CD4-positive, alpha-beta T cell treated with Interleukin-12 subunit alpha and Interleukin-12 subunit beta, for 1 hour (primary cell): ENCODE results near the gene TBC1D20.
"Not testable (repeated sequence)": the region's sequence is repeated elsewhere in the genome, so short reads cannot be mapped to it uniquely, and the experiment has no call there.

ENCODE experiments used
- DNase-seq: peaks from one replicate; pipeline ENCODE4 v3.0.0-alpha.2; 2020

Gene TBC1D20

GRCh38 chr20:475463-476357 is 13.4 kb upstream of the TBC1D20 start:
- DNase-seq: no peak

GRCh38 chr20:474581-474980 is 12.2 kb upstream of the TBC1D20 start:
- no peak for DNase-seq

- DNase-seq: no peak
Observed at GRCh38 chr20:472889-473292, 10.6 kb upstream of the TBC1D20 start.

GRCh38 chr20:472137-472846 is 10.0 kb upstream of the TBC1D20 start:
- no peak for DNase-seq

GRCh38 chr20:469746-470490 is 7.6 kb upstream of the TBC1D20 start:
- DNase-seq: no peak

- no peak for DNase-seq
Observed at GRCh38 chr20:467755-468154, 5.4 kb upstream of the TBC1D20 start.

- peak; percentile 46 for DNase-seq
Observed at GRCh38 chr20:461254-462198, 807 bp downstream of the TBC1D20 start.

- DNase-seq: no peak
Observed at GRCh38 chr20:460707-461106, 1.6 kb downstream of the TBC1D20 start.

- no peak for DNase-seq
Observed at GRCh38 chr20:460180-460579, 2.2 kb downstream of the TBC1D20 start.

GRCh38 chr20:458776-459175 is 3.6 kb downstream of the TBC1D20 start:
- no peak for DNase-seq

- no peak for DNase-seq
Observed at GRCh38 chr20:454951-455350, 7.4 kb downstream of the TBC1D20 start.

- DNase-seq: not testable (repeated sequence)
Observed at GRCh38 chr20:452021-452420, 10.3 kb downstream of the TBC1D20 start.

GRCh38 chr20:445514-446336 is 16.6 kb downstream of the TBC1D20 start:
- DNase-seq: no peak

- DNase-seq: no peak
Observed at GRCh38 chr20:444862-445426, 17.4 kb downstream of the TBC1D20 start.

GRCh38 chr20:444117-444516 is 18.2 kb downstream of the TBC1D20 start:
- no peak for DNase-seq

GRCh38 chr20:443223-443775 is 19.0 kb downstream of the TBC1D20 start:
- DNase-seq: no peak

- DNase-seq: no peak
Observed at GRCh38 chr20:440636-441035, 21.7 kb downstream of the TBC1D20 start.

GRCh38 chr20:440148-440547 is 22.2 kb downstream of the TBC1D20 start:
- DNase-seq: no peak

- DNase-seq: peak; percentile 73
Observed at GRCh38 chr20:438571-439469, 23.5 kb downstream of the TBC1D20 start.
